B cell (primary cell): ENCODE data around the gene STRADB.

ENCODE experiments used
- EZH2 ChIP-seq: IDR thresholded peaks from 2 replicates; pipeline ENCODE4 v1.6.1; 2012; ENCODE audit warnings: borderline replicate concordance, low read depth, mild to moderate bottlenecking, moderate library complexity, low read length; ENCODE audit not compliant: insufficient read depth, poor library complexity, severe bottlenecking
- TF ChIP-seq, protein P1 (sequence below): fragments of 200-600 bp; IDR thresholded peaks from one replicate; pipeline ENCODE4 v1.8.0; 2022; ENCODE audit warnings: antibody characterized with exemption, mild to moderate bottlenecking

DNA sequence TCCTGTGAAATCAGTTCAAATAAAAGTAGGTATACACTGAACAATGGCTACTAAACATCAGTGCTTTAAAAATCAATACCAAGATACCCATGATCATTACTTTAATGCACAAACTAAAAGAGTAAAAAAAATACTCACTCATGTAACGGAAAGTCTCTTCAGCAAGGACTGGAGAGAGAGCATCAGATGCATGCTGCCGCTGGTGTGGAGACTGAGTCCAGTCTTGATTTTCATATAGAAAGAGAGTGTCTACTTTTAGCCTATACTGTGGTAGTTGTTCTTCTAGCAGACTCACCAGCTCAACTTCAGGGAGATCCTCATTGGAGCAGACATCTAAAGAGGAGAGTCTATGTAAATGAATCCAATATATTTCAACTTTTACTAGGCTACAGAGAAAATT lies 44.3 kb upstream of the STRADB start:
- TF ChIP-seq, protein P1, sequence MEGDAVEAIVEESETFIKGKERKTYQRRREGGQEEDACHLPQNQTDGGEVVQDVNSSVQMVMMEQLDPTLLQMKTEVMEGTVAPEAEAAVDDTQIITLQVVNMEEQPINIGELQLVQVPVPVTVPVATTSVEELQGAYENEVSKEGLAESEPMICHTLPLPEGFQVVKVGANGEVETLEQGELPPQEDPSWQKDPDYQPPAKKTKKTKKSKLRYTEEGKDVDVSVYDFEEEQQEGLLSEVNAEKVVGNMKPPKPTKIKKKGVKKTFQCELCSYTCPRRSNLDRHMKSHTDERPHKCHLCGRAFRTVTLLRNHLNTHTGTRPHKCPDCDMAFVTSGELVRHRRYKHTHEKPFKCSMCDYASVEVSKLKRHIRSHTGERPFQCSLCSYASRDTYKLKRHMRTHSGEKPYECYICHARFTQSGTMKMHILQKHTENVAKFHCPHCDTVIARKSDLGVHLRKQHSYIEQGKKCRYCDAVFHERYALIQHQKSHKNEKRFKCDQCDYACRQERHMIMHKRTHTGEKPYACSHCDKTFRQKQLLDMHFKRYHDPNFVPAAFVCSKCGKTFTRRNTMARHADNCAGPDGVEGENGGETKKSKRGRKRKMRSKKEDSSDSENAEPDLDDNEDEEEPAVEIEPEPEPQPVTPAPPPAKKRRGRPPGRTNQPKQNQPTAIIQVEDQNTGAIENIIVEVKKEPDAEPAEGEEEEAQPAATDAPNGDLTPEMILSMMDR, result no peak
- TF ChIP-seq EZH2, result no peak
